Trophoblast cell (in vitro differentiated cells and primary cell): Measurements from ENCODE around the gene TMOD1.

ENCODE experiments used
- DNase-seq, 2 donors: peaks; one replicate each; pipeline ENCODE4 v3.0.0-alpha.2; 2016
- H2AFZ ChIP-seq: 2 replicates; pipeline ENCODE4 v1.6.1; 2013; ENCODE audit warnings: low read length, moderate library complexity, mild to moderate bottlenecking; ENCODE audit not compliant: insufficient read depth, poor library complexity
- H2AK5ac ChIP-seq: 2 replicates; pipeline ENCODE4 v1.6.1; 2013; ENCODE audit warnings: mild to moderate bottlenecking, low read length
- H2BK120ac ChIP-seq: 2 replicates; pipeline ENCODE4 v1.6.1; 2013; ENCODE audit warnings: low read length, mild to moderate bottlenecking, moderate library complexity; ENCODE audit not compliant: insufficient read depth, poor library complexity
- H2BK12ac ChIP-seq: 2 replicates; pipeline ENCODE4 v1.6.1; 2013; ENCODE audit warnings: mild to moderate bottlenecking, low read length, moderate library complexity
- H2BK5ac ChIP-seq: 2 replicates; pipeline ENCODE4 v1.6.1; 2013; ENCODE audit warnings: low read length, low read depth, moderate library complexity, mild to moderate bottlenecking; ENCODE audit not compliant: poor library complexity
- H3K14ac ChIP-seq: 2 replicates; pipeline ENCODE4 v1.6.1; 2013; ENCODE audit warnings: mild to moderate bottlenecking, low read length
- H3K18ac ChIP-seq: 2 replicates; pipeline ENCODE4 v1.6.1; 2013; ENCODE audit warnings: mild to moderate bottlenecking, low read length
- H3K23ac ChIP-seq: 2 replicates; pipeline ENCODE4 v1.6.1; 2013; ENCODE audit warnings: low read length
- H3K27ac ChIP-seq: 2 replicates; pipeline ENCODE4 v1.5.1; 2013; ENCODE audit warnings: low read depth, mild to moderate bottlenecking, inconsistent platforms, low read length, moderate library complexity
- H3K27me3 ChIP-seq: 2 replicates; pipeline ENCODE4 v1.6.1; 2013; ENCODE audit warnings: inconsistent platforms, mild to moderate bottlenecking, low read length, moderate library complexity; ENCODE audit not compliant: insufficient read depth
- H3K36me3 ChIP-seq, 2 experiments: 1 replicate in 1 of 2; 2 replicates in 1 of 2; pipeline ENCODE4 v1.6.1; 2013; ENCODE audit warnings: low read length in 2 of 2, mild to moderate bottlenecking in 2 of 2, moderate library complexity in 1 of 2; ENCODE audit not compliant: insufficient read depth in 2 of 2, control insufficient read depth in 1 of 2
- H3K4ac ChIP-seq: 2 replicates; pipeline ENCODE4 v1.6.1; 2013; ENCODE audit warnings: low read depth, mild to moderate bottlenecking, low read length, moderate library complexity
- H3K4me1 ChIP-seq, 2 experiments: 1 replicate in 1 of 2; 2 replicates in 1 of 2; pipeline ENCODE4 v1.6.1; 2013; ENCODE audit warnings: low read length in 2 of 2, mild to moderate bottlenecking in 2 of 2, moderate library complexity in 1 of 2; ENCODE audit not compliant: insufficient read depth in 2 of 2, control insufficient read depth in 1 of 2
- H3K4me2 ChIP-seq: 2 replicates; pipeline ENCODE4 v1.6.1; 2013; ENCODE audit warnings: inconsistent platforms, mild to moderate bottlenecking, low read length, moderate library complexity
- H3K4me3 ChIP-seq: 2 replicates; pipeline ENCODE4 v1.5.1; 2013; ENCODE audit warnings: mild to moderate bottlenecking, low read depth, low read length, inconsistent platforms
- H3K79me1 ChIP-seq: one replicate; pipeline ENCODE4 v1.6.1; 2013; ENCODE audit warnings: low read length
- H3K79me2 ChIP-seq: 2 replicates; pipeline ENCODE4 v1.6.1; 2013; ENCODE audit warnings: low read length, mild to moderate bottlenecking; ENCODE audit not compliant: control insufficient read depth, insufficient read depth, poor library complexity
- H3K9ac ChIP-seq: 2 replicates; pipeline ENCODE4 v1.6.1; 2013; ENCODE audit warnings: mild to moderate bottlenecking, low read length
- H3K9me3 ChIP-seq: 2 replicates; pipeline ENCODE4 v1.6.1; 2013; ENCODE audit warnings: low read depth, mild to moderate bottlenecking, control low read depth, inconsistent platforms, low read length; ENCODE audit not compliant: insufficient read depth
- H4K12ac ChIP-seq: 2 replicates; pipeline ENCODE4 v1.6.1; 2013; ENCODE audit warnings: low read depth, mild to moderate bottlenecking, low read length, moderate library complexity
- H4K8ac ChIP-seq: 2 replicates; pipeline ENCODE4 v1.6.1; 2013; ENCODE audit warnings: low read depth, mild to moderate bottlenecking, low read length, moderate library complexity
- H4K91ac ChIP-seq: one replicate; pipeline ENCODE4 v1.6.1; 2013; ENCODE audit warnings: low read depth, mild to moderate bottlenecking, low read length, moderate library complexity
- WGBS: extraction: QIAGEN DNeasy Blood & Tissue Kit; methylation state at CpG from one replicate; pipeline ENCODE4 v1.1.7; 2013; ENCODE audit warnings: missing lambda C conversion rate; ENCODE audit not compliant: insufficient read length, insufficient coverage; ENCODE audit errors: extremely low coverage; 5-methylcytosine and 5-hydroxymethylcytosine counted together

Gene TMOD1

GRCh38 chr9:97545486-97545885 is 44.0 kb downstream of the TMOD1 start:
- Histone ChIP-seq H3K79me2 (no peaks in the 10 kb centered on the region), H3K4me2 (no peak overlapping the region), H3K14ac (no peak overlapping the region), H2BK5ac (no peak overlapping the region), H2AK5ac (no peak overlapping the region), H2AFZ (no peak overlapping the region), H3K9ac (no peak overlapping the region), H4K12ac (no peak overlapping the region), H3K4me1 (no peaks in the 10 kb centered on the region), H3K27ac (no peak overlapping the region), H3K27me3 (no peaks in the 10 kb centered on the region), H2BK12ac (no peak overlapping the region), H3K4ac (no peak overlapping the region), H3K79me1 (no peaks in the 10 kb centered on the region), H4K8ac (no peak overlapping the region), H3K23ac (no peak overlapping the region), H2BK120ac (no peak overlapping the region), H4K91ac (no peak overlapping the region), H3K18ac (no peak overlapping the region), H3K9me3 (no peaks in the 10 kb centered on the region), H3K4me3 (no peak overlapping the region), H3K36me3 (no peaks in the 10 kb centered on the region)
- no CpG with 5 or more reads among the region's 8 CpGs for WGBS
- DNase-seq: no peak

GRCh38 chr9:97547098-97547829 is 45.8 kb downstream of the TMOD1 start:
- no peak overlapping the region for H3K14ac ChIP-seq

GRCh38 chr9:97548379-97548778 is 46.9 kb downstream of the TMOD1 start:
- Histone ChIP-seq H3K23ac (no peak overlapping the region), H4K8ac (no peak overlapping the region), H3K14ac (no peak overlapping the region), H3K4me2 (no peak overlapping the region), H2BK5ac (no peak overlapping the region), H3K27ac (no peak overlapping the region), H3K79me2 (no peaks in the 10 kb centered on the region), H2AFZ (no peak overlapping the region), H2AK5ac (no peak overlapping the region), H3K9me3 (no peaks in the 10 kb centered on the region), H3K4ac (no peak overlapping the region), H3K4me3 (no peak overlapping the region), H4K91ac (no peak overlapping the region), H3K18ac (no peak overlapping the region), H2BK120ac (no peak overlapping the region), H2BK12ac (no peak overlapping the region), H3K36me3 (no peaks in the 10 kb centered on the region), H3K27me3 (no peaks in the 10 kb centered on the region), H3K4me1 (no peaks in the 10 kb centered on the region), H3K9ac (no peak overlapping the region), H3K79me1 (no peaks in the 10 kb centered on the region), H4K12ac (no peak overlapping the region)
- no CpG with 5 or more reads among the region's 5 CpGs for WGBS
- no peak for DNase-seq

More at GRCh38 chr9:97547098-97547829, 45.8 kb downstream of the TMOD1 start:
- H3K4me3 ChIP-seq: no peak overlapping the region
- no peak for DNase-seq
- H4K8ac ChIP-seq: no peak overlapping the region
- no peak overlapping the region for H2AK5ac ChIP-seq
- H2AFZ ChIP-seq: no peak overlapping the region
- no peak overlapping the region for H4K12ac ChIP-seq
- no peak overlapping the region for H3K4ac ChIP-seq
- no peaks in the 10 kb centered on the region for H3K79me2 ChIP-seq
- H3K9me3 ChIP-seq: no peaks in the 10 kb centered on the region
- no peak overlapping the region for H2BK5ac ChIP-seq
- H4K91ac ChIP-seq: no peak overlapping the region
- no peak overlapping the region for H3K23ac ChIP-seq
- H3K4me1 ChIP-seq: no peaks in the 10 kb centered on the region
- no peaks in the 10 kb centered on the region for H3K36me3 ChIP-seq
- H3K9ac ChIP-seq: no peak overlapping the region
- H2BK120ac ChIP-seq: no peak overlapping the region
- H3K79me1 ChIP-seq: no peaks in the 10 kb centered on the region
- H3K27ac ChIP-seq: no peak overlapping the region
- WGBS: no CpG with 5 or more reads among the region's 3 CpGs
- H2BK12ac ChIP-seq: no peak overlapping the region
- no peaks in the 10 kb centered on the region for H3K27me3 ChIP-seq
- H3K4me2 ChIP-seq: no peak overlapping the region
- no peak overlapping the region for H3K18ac ChIP-seq

GRCh38 chr9:97548819-97549540 is 47.5 kb downstream of the TMOD1 start:
- no peaks in the 10 kb centered on the region for H3K27me3 ChIP-seq
- H3K4me3 ChIP-seq: no peak overlapping the region
- no peak overlapping the region for H3K14ac ChIP-seq
- no peak overlapping the region for H4K12ac ChIP-seq
- no peak overlapping the region for H4K8ac ChIP-seq
- no CpG with 5 or more reads among the region's 3 CpGs for WGBS
- no peaks in the 10 kb centered on the region for H3K36me3 ChIP-seq
- H2BK5ac ChIP-seq: no peak overlapping the region
- no peak overlapping the region for H3K4me2 ChIP-seq
- no peak overlapping the region for H2BK12ac ChIP-seq
- no peak for DNase-seq
- no peaks in the 10 kb centered on the region for H3K79me2 ChIP-seq
- H3K23ac ChIP-seq: no peak overlapping the region
- no peak overlapping the region for H3K9ac ChIP-seq
- H4K91ac ChIP-seq: no peak overlapping the region
- H2BK120ac ChIP-seq: no peak overlapping the region
- no peaks in the 10 kb centered on the region for H3K9me3 ChIP-seq
- H3K4me1 ChIP-seq: no peaks in the 10 kb centered on the region
- H3K4ac ChIP-seq: no peak overlapping the region
- H2AK5ac ChIP-seq: no peak overlapping the region
- H3K18ac ChIP-seq: no peak overlapping the region
- no peaks in the 10 kb centered on the region for H3K79me1 ChIP-seq
- H3K27ac ChIP-seq: no peak overlapping the region
- H2AFZ ChIP-seq: no peak overlapping the region
